ENCODE data around the gene TUFT1.

DNA sequence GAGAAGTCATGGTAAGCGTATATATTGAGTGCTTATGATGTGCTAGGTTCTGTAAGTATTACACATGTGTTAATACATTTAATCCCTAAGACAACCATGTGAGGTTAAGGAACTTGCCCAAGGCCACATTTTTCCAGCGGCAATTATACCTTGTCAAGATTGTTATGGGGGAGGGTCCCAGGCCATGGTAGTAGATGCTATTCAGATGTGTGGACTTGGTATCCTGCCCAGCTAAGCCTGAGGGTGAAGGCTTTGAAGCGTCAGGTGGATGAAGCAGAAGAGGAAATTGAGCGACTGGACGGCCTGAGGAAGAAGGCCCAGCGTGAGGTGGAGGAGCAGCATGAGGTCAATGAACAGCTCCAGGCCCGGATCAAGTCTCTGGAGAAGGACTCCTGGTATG is 3.6 kb upstream of the TUFT1 start:
- TF ChIP-seq, protein P1, sequence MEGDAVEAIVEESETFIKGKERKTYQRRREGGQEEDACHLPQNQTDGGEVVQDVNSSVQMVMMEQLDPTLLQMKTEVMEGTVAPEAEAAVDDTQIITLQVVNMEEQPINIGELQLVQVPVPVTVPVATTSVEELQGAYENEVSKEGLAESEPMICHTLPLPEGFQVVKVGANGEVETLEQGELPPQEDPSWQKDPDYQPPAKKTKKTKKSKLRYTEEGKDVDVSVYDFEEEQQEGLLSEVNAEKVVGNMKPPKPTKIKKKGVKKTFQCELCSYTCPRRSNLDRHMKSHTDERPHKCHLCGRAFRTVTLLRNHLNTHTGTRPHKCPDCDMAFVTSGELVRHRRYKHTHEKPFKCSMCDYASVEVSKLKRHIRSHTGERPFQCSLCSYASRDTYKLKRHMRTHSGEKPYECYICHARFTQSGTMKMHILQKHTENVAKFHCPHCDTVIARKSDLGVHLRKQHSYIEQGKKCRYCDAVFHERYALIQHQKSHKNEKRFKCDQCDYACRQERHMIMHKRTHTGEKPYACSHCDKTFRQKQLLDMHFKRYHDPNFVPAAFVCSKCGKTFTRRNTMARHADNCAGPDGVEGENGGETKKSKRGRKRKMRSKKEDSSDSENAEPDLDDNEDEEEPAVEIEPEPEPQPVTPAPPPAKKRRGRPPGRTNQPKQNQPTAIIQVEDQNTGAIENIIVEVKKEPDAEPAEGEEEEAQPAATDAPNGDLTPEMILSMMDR (IDR thresholded peaks at IDR 0.05; ENCODE audit: poor library complexity), result no peak
- TF ChIP-seq EZH2phosphoT487 (IDR thresholded peaks at IDR 0.05; ENCODE audit: low read depth, severe bottlenecking, unreplicated experiment), result no peak
